ENCODE results near the gene SIX3.

Gene SIX3

DNA sequence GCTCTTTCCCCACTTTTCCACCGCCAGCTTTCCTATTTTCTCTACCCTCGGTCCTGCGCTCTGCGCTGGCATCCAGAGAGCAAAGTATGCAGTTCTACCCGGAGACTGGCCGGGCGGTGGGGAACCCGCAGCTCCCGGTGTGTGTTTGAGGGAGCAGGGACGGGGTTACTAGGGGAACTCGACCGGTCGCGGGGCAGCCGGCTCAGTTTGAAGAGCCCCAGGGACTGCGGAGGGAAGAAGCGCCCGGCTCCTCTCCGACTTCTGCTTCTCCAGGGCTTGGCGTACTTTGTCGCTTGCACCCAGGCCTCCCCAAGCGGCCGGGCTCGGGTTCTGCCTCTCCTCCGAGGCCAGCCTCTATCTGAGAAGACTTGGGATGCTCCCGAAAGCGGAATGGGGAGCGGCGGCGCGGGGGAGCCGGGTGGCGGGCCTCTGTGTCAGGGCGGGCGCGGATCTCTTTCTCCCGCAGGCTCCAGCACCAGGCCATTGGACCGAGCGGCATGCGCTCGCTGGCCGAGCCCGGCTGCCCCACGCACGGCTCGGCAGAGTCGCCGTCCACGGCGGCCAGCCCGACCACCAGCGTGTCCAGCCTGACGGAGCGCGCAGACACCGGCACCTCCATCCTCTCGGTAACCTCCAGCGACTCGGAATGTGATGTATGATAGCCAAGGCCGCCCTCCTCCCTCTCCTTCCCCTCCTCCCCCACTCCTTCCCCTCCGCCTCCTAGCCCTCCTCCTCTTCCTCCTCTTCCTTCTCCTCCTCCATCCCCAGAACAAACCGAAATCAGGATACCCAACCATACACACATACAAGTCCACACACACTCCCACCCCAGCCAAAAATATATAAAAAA lies 2.8 kb downstream of the SIX3 start:
- no peak for DNase-seq

DNA sequence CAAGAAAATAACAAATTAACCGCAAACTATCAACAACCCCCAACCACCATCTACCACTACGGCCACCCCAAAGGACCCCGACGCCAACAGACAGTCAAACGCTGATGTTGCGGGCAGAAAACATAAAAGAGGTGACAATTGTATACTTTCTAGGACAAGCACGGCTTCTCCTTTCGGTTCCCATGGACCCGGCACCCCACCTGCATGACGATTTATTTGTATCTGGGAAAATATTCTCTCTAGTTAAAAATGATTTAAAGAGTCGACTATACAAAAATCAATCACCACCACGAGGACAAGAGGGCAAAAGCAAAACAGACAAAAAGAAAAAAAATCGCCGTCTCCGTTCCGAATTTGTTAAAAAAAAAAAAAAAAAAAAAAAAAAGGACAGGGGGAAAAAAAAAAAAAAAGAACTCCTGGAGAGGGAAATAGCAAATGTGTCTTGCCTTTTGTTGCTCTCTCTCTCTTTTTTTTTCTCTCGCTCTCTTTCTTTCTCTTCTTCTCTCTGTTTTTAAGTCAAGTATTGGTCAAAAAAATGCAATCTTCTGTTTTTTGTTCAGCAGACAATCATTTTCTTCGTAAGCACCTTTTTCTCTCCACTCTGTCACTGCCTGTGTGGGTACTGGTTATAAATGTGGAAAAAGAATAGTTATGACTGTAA lies 3.6 kb downstream of the SIX3 start:
- no peak for DNase-seq

DNA sequence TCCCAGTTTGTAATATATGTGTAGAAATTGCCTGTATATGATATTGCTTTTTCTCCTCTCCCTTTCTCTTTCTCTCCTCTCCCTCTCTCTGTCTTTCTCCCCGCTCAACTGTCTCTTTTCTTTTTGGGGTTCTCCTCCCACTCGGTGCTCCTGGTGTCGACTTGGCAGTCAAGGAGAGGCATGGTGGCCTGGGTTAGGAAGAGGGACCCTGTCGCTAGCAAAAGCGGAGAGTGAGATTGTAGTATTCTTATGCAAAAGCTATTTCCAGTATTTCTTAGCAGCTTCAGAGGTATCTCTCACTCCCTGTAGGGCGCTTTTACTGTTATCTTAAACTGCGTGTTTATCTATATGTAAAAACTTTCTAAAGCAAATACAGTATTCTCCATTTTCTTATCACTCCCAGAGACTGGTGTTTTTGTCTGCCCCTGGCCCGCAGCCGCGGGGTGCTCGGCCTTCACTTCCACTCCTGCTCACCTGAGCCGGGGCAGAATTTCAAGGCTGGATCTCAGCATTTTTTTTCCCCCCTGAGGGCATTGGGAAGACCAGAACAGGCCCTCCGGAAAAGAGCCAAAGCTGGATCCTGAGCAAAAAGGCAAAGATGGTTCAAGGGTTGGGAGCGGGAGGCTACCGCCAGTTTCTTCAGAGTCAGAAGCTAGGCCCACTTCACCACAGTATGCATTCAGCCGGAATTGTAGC lies 4.3 kb downstream of the SIX3 start:
- no peak for DNase-seq

DNA sequence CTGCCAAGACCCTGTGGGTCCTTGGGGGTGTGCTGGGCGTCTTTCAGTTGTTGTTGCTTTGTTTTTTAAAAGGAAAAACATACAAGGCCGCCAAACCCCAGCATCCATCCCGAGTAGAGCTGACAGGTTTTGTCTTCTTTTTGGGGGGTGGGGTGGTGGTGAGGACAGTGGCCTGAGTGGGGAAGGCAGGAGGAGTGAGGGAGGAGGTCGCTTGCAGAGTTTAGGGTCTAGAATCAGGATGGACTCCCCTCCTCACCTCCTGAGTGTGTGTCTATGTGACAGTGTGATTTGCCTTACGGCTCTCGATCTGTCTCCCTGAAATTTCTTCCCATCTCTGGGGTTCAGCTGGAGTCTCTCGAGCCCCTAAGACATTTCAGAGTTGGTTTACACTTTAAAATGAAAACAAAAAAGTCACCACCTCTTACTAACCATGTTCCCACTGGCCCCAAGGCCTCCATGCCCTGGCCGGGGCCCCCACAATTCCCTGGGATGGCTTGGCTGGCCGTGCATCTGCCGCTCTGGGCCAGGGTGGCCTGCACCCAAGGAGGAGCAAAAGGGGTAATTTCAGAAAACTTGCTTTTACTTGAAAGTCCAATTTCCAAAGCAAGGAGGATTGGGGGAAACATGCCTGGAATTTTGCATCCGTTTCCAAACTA lies 5.0 kb downstream of the SIX3 start:
- no peak for DNase-seq

DNA sequence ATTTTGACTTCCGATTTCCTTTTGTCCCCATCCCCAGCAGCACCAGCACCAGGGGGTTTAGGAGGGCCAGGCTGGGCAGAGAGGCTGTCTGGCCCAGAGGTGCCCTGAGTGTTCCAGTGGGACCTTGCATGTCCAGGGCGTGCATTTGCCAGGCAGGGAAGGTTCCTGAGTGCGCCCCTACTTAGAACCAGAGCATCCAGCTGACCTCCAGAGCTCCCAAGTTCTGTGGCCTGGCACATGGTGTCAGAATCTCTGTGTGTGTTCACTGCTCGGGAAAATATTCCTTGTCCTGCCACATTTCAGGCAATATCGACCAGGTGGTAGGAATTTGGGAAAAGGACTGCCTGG lies 5.5 kb downstream of the SIX3 start:
- DNase-seq: no peak

DNA sequence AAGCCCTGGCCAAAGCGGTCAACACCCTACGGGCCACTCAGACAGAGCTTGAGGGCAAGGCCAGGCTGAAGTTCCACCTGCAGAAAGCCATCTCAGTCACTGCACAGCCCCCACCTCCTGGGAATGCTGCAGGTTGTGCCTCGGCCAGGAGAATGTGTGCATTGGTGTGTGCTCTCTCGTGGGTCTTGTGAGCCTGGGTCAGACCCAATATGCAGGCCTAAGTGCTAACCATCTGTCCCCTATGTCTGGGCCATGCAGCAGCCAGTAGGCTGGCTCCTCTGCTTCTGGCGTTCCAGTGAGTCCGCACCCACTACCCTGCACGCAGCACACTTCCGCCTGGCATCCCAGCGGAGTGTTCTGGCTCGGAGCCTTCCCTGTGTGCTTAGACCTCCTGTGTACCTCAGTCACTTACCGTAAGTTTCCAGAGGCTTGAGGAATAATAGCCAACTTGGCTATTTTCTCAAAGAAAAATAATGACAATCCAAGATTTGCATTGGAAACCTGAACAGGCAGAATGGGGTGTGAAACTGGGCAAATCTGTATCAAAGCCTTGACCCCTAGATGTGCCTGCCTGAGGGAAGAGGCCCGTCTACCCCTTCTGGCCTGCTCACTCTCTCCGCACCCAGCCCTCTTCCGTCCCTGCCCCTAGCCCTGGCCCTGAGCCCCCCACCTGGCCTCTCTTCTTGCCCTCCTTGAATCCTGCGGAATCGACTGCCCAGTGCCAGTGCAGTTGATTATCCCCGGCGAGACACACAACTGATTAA lies 7.2 kb downstream of the SIX3 start:
- no peak for DNase-seq

DNA sequence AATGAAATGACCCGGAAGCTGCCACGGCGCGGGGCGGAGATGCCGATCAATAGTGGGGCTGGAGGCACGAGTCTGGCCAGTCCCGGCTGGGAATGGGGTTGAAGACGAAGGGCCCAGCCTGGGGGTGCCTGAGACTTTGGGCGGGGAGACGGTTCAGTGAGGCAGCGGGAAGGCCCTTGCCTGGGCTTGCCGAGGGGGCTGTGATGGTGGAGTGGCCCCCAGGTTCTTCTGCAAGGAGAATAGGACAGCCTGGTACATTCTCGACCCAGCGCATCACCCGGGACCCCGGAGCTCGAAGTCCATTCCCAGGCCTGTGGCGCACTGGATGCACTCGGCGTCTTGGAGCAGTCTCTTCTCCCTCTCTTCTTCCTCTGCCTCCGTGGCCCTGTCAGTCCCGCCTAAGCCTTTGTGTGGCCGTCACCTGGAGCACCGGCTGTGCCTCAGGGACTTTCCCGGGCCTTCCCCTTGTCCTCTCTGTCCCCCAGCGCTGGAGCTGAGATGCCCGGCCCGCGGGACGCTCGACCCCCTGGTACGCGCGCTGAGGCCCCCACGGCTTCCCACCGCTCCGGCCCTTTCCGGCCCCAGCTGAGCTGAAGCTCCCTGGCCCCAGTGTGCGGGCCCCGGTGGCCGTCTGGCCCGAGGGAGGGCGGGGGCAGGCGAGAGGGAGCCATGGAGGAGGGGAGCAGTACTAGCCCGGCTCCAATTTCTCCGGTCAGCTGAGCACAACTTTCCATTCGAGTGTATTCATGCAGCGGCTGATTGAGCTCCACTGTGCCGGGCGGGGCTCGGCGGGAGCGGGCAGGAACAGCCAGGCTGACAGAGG lies 8.0 kb downstream of the SIX3 start:
- no peak for DNase-seq

DNA sequence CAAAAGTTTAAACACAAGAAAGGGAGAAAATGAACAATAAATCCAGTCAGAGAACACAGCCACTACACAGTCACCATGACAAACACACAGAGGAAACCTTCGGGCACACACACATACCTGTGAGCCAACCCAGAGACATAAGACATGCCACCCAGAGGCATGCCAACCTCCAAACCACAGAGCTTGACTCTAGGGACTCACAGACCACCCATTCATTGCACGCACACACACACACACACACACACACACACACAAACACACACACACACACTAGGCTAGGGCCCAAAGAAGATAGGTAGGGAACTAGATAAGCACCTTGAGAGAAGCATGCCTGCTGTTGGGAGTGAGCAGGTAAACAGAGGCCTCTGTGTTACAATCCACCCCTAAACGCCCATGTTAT lies 9.1 kb downstream of the SIX3 start:
- no peak for DNase-seq

DNA sequence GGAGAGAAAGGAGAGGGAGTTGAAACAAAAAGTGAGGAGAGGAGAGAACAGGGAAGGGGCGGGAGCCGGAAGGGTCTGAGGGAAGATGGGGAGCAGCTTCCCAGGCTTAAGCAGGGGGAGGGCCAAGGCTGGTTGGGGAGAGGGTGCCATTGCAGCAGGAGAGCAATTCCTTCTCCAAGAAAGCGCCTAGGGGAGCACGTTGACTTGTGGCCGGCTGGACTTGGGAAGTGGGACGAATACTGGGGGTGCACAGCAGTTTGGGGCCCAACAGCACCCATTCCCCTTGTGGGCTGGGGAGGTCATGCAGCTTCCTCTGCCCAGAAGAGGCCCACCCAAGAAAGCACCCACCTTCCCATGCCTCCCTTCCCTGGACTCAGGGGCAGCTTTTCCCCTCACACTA lies 9.6 kb downstream of the SIX3 start:
- no peak for DNase-seq

DNA sequence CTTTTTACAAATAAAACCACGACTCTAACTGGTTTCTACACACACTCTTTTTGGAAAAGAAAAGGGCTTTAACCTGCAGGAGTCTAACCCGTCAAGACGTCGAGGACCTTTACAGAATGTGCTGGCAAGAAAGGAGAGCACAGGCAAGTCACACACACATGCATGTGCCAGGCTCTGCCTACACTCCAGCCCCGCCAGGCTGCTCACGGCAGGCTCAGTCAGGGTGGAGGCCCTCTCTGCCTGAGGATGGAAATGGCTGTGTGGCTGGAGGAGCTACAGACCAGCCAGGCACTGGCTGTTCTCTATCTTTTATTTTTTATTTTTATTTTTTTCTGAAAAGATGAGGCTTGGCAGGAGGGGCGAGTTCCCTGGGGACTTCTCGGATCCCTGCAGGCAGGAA lies 10.2 kb downstream of the SIX3 start:
- no peak for DNase-seq

DNA sequence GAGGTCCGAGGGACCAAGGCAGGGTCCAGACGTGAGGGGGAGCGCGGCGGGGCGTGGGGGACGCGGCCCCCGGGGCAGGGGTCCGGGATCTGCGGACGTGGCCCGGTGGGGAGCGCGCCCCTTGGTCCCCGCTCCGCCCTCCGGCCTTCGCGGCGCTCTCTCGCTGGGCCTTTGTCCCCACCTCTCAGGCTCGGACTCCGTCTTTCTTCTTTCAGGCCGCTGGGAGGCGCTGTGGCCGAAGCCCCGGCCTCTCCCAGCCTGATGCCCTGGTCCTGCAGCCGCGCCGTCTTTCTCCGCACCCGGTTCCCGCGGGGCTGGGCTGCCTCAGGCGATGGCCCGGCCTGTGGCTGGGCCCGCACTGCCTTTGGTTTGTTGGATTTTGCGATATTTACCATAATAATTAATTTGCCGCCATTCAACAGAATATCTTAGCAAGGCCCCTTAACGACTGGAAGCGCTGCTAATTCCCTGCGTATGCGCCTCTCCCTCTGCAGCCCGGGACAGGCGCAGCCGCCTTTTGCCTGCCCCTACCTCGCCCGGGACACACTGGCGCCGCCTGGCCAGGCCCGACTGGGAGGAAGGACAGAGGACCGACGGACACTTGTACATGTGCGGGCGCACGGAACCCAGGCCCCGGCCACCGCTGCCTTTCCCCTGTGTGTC lies 10.8 kb downstream of the SIX3 start:
- DNase-seq: no peak

DNA sequence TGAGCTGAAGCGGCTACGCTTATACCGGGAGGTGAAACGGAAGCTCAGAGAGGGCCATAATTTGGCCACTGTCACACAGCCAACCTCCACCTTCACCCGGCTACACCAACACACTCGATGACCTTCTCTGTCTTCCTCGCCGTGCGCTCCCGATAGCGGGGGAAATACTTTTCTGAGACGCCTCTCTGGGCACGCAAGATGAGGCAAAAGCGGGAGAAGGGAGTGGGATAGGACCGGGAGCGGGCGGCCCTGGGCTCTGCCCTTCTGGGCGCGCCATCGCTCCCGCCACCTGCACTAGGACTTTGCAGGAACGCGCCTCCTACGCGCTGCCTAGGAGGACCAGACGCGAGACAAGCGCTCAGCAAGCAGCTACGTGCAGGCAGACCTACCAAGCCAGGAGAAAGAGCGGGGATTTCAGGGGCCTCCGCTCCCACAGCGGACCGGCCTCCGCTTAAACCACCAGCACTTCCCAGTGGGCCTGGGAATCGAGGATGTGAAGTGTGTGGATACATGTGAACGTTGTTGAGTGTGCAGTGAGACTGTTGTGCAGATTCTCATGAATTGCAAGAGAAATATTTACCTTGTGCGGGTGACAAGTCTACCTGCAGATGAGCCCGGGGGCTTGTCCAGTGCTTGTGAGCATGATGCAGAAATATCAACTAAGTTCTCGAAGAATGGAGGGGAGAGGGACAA lies 11.4 kb downstream of the SIX3 start:
- DNase-seq: no peak

DNA sequence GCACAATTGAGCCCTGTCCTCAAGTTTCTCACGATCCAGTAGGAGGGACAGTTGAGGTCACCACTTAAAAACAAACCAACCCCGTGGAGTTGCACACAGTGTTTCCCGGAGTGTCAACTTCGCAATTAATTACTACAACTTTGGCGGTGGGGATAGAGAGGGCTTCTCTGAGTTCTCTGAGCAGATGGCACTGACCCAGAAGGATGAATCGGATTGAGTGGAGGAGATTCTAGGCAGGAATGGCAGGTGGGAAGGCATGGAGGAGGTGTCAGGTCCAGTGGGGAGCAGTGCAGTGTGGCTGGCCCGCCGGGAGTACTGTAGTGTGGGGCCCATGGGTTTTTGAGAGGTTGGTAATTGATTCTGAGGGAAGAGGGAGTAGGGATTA lies 12.0 kb downstream of the SIX3 start:
- no peak for DNase-seq

DNA sequence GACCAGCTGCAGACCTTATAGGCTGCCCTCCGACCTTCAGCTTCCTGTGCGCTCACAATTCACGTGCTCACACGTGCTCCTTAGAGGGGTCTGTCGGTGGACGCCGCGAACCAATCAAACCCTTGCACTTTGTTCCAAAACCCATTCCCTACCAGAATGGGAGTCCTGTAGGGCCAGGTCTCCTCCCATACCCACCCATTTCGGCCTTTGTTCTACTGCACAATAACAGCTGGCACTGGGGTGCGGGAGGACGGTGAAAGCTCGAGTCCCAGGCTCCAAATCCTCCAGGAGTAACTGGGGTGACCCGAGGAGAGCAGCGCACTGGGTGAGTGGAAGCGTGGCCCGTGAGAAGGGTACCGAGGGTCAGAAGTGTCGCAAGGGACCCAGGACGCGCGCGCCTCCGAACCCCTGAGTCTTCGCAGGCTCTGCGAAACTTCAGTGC lies 13.0 kb downstream of the SIX3 start:
- no peak for DNase-seq

DNA sequence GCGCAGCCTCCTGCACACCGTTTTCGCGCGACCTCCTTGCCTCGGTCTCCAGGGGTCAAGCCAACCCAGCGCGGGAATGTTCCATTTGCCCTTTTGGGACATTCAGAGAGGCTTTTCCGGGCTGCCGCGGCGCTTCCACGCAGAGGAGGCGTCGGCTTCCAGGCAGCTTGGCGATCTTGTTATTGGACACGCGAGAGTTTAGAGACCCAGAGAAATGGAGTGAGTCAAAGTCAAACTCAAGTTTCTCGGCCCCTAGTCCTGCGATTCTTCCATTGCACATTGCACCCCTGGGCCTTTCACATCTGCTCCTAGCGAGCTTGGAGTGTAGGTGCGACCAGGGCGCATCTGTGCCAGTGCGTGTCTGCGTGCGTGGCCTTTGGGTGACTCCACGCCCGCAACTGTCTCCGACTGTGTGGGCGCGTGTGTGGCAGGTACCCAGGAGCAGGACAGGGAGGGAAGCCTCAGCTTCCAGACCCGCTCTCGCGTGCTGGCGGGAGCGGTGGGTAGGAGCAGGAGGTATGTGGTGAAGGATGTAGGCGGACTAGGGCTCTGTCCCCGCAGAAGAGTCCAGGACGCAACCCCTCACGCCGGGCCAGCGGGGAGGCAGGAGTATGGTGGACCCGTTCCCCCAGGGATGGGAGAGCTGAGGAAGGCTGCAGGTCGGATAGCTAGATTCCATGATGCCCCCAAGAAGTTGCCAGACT lies 13.5 kb downstream of the SIX3 start:
- no peak for DNase-seq

DNA sequence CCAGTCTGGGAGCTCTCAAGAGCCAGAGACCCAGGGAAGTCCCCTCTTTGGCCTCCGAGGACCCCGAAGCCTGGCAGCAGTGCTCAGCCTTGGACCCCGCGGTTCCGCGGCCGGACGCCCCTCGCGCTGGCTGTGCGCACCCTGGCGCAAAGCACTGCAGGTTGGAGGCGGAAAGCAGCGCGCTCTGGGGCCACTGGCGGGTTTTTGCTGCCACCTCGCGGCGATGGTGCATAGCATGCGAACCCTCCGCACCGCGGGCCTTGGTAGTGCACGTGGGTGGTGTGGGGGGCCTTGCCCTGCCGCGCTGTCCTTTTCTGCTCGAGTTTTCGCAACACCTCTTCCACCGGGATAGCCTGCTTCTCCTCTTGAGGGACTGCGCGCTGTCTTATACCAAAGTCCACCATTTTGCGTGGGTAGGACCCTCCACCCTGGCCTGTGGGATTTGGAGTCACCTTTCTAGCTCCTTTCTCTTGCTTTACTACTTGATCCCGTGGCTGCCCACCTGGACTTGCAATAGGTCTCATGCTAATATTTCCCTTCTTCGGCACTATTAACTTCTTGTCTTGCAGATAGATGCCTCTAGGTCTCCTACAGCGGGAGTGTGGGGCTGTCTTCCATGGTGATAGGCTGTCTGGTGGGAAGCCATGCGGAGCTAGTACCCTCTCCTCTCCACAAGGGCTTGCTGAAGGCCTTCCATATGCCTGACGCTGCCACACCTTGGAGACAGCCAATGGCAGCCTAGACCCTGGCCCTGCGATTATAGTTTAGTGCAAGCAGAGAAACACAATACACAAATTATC lies 14.3 kb downstream of the SIX3 start:
- no peak for DNase-seq

DNA sequence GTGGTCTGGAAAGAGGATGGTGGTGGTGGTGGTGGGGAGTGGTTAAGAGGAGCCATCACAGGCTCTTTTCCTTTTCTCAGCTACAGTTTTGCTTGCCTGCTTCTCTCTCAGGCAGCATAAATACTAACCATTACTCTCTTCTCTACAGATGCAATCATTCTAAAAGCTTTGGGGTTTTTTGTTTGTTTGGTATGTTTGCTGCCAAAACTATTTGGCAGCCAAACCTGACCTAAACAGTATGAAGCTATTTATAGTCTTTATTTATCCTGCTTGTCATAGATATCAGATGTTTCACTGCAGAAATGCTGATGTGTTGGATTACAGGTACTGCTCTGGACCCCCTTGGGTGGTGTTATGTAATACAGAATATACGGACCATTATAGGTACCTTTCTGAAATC lies 15.3 kb downstream of the SIX3 start:
- DNase-seq: no peak

DNA sequence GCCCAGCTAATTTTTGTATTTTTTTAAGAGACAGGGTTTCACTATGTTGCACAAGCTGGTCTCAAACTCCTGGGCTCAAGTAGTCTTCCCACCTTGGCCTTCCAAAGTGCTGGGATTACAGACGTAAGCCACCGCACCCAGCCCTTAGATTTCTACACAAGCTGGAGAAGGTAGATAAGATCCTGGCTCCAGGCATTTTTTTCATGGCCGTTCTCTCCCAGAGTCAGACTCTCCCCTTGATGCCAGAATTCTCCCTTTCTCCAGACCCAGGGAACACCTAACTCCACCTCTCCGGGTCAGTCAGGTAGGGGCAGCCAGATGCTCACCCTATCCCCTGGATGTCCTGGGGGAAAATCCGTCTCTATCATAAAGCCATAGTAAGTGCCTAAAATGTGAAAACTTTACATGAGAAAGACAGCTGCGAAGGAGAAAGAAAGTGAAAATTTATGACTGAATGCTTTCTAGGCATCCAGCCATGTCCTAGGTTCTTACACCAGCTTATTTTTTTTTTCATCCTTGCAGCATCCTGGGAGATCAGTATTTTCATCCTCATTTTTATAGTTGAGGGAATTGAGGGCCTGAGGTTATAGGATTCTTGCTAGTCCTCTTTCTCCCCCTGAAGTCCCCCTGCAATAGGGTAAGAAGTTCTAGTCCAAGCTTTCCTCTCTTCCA lies 16.3 kb downstream of the SIX3 start:
- no peak for DNase-seq

DNA sequence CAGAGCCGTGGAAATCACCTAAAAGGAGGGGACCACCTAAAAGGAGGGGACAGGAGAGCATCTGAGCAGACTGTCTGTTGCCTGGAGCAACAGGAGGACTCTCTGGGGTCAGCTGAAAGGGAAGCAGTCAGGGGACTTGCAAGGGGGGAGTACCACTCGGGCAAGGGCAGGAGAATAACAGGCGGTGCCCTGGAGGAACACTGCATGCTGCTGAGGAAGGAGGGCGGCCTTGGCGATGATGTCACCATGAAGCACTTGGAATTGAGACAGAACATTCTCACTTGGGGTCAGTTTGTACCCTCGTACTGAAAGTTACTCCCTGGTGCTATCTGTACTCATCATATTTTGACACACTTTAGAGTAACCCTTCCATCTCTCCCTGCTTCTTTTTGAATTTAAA lies 18.4 kb downstream of the SIX3 start:
- no peak for DNase-seq

All from NCI-H1417 treated with DMSO at 0.1 percent for 48 hours (cell line).